Endodermal cell (in vitro differentiated cells): ENCODE measurements around the gene SNX30. TPM values are rescaled to one million over a fixed set of nuclear protein-coding genes. Genes with fewer than 3 reads are reported as not detected.

Experiments used
- DNase-seq: peaks from one replicate; pipeline ENCODE4 v3.0.0-alpha.2; 2017
- H3K27ac ChIP-seq: 2 replicates; pipeline ENCODE4 v1.5.1; 2013; ENCODE audit warnings: mild to moderate bottlenecking, low read depth, low read length, moderate library complexity
- H3K27me3 ChIP-seq: 2 replicates; pipeline ENCODE4 v1.6.1; 2013; ENCODE audit warnings: mild to moderate bottlenecking, low read length, moderate library complexity; ENCODE audit not compliant: insufficient read depth, control insufficient read depth, poor library complexity, severe bottlenecking
- H3K36me3 ChIP-seq: 2 replicates; pipeline ENCODE4 v1.7.0; 2013; ENCODE audit warnings: mild to moderate bottlenecking, low read length, moderate library complexity; ENCODE audit not compliant: control insufficient read depth, insufficient read depth
- H3K4me1 ChIP-seq: one replicate; pipeline ENCODE4 v1.7.0; 2013; ENCODE audit warnings: low read length; ENCODE audit not compliant: control insufficient read depth, insufficient read depth
- H3K4me3 ChIP-seq: 2 replicates; pipeline ENCODE4 v1.5.1; 2013; ENCODE audit warnings: mild to moderate bottlenecking, low read length, moderate library complexity
- H3K9ac ChIP-seq: 2 replicates; pipeline ENCODE4 v1.6.1; 2013; ENCODE audit warnings: mild to moderate bottlenecking, low read length, moderate library complexity; ENCODE audit not compliant: poor library complexity, severe bottlenecking; ENCODE audit errors: extremely low read depth
- H3K9me3 ChIP-seq: 2 replicates; pipeline ENCODE4 v1.6.1; 2013; ENCODE audit warnings: mild to moderate bottlenecking, low read length, moderate library complexity; ENCODE audit not compliant: control insufficient read depth
- H3K27ac Mint-ChIP-seq: 2 replicates; pipeline ENCODE4 v1.8.0; 2020; ENCODE audit warnings: mixed read lengths
- H3K27me3 Mint-ChIP-seq: 2 replicates; pipeline ENCODE4 v1.8.0; 2021; ENCODE audit warnings: mild to moderate bottlenecking, mixed read lengths; ENCODE audit not compliant: insufficient read depth
- H3K36me3 Mint-ChIP-seq: 2 replicates; pipeline ENCODE4 v1.8.0; 2020; ENCODE audit warnings: low read depth, mixed read lengths
- H3K4me1 Mint-ChIP-seq: 2 replicates; pipeline ENCODE4 v1.8.0; 2020; ENCODE audit warnings: mixed read lengths
- H3K4me3 Mint-ChIP-seq: 2 replicates; pipeline ENCODE4 v1.8.0; 2020; ENCODE audit warnings: mild to moderate bottlenecking, moderate library complexity, mixed read lengths
- H3K9me3 Mint-ChIP-seq: 2 replicates; pipeline ENCODE4 v1.8.0; 2020; ENCODE audit warnings: mild to moderate bottlenecking, mixed read lengths
- CTCF ChIP-seq: fragments of 200-600 bp; sonication (generic); conservative IDR thresholded peaks from 2 replicates; pipeline ENCODE4 v1.5.0; 2021; ENCODE audit warnings: antibody characterized with exemption, mild to moderate bottlenecking
- WGBS, 2 experiments: methylation state at CpG; one replicate each; pipeline versions ENCODE4 v1.1.5 to v1.1.7; 2013; ENCODE audit warnings: missing lambda C conversion rate in 2 of 2, mixed read lengths in 1 of 2; ENCODE audit not compliant: insufficient coverage in 1 of 2, insufficient read length in 1 of 2; 5-methylcytosine and 5-hydroxymethylcytosine counted together
- total RNA-seq, 2 donors: library from RNA; stranded (reverse); fragmentation: NEBNext Ultra II Directional in 1 of 2; extraction: Animal tissue kit (Norgen Biotek cat#: 25700) in 1 of 2; gene quantifications; 2 replicates in 1 of 2; 3 replicates in 1 of 2; pipeline ENCODE4 v1.2.1, GENCODE V29; 2021

SNX30 gene
- total RNA-seq, 2 donors from 2014 or later, result 11.8 to 14.8 TPM

- H3K4me1 ChIP-seq, result peaks cover 3% of the 10 kb centered on the region
- no peak for TF ChIP-seq CTCF
- Mint-ChIP-seq H3K9me3 (no peaks in the 10 kb centered on the region), H3K4me1 (no peaks in the 10 kb centered on the region), H3K27me3 (no peaks in the 10 kb centered on the region), H3K27ac (no peak overlapping the region), H3K4me3 (no peak overlapping the region), H3K36me3 (no peaks in the 10 kb centered on the region)
- no peak overlapping the region for H3K27ac ChIP-seq
- DNase-seq, result no peak
- no peaks in the 10 kb centered on the region for H3K9me3 ChIP-seq
- no peaks in the 10 kb centered on the region for H3K36me3 ChIP-seq
- H3K9ac ChIP-seq, result no peak overlapping the region
- WGBS, 2 experiments, result 91 to 100% methylated on average over 3 to 5 of the region's 5 CpGs
- no peak overlapping the region for H3K4me3 ChIP-seq
- no peaks in the 10 kb centered on the region for H3K27me3 ChIP-seq
Observed at GRCh38 chr9:112789891-112790774, 39.6 kb downstream of the SNX30 start.

- TF ChIP-seq CTCF, result no peak
- no peaks in the 10 kb centered on the region for H3K27me3 ChIP-seq
- no peak overlapping the region for H3K27ac Mint-ChIP-seq
Observed at GRCh38 chr9:112792670-112793069, 42.1 kb downstream of the SNX30 start.

GRCh38 chr9:112793213-112793810, 42.8 kb downstream of the SNX30 start:
- Histone ChIP-seq H3K4me3 (no peak overlapping the region), H3K9ac (no peak overlapping the region), H3K36me3 (no peaks in the 10 kb centered on the region), H3K9me3 (no peaks in the 10 kb centered on the region), H3K27ac (no peak overlapping the region), H3K27me3 (no peaks in the 10 kb centered on the region), H3K4me1 (peaks cover 3% of the 10 kb centered on the region)
- TF ChIP-seq CTCF, result peak; percentile 89
- Mint-ChIP-seq H3K4me3 (no peak overlapping the region), H3K36me3 (no peaks in the 10 kb centered on the region), H3K27me3 (no peaks in the 10 kb centered on the region), H3K27ac (no peak overlapping the region), H3K9me3 (peaks cover 6% of the 10 kb centered on the region), H3K4me1 (no peaks in the 10 kb centered on the region)
- DNase-seq, result peak; percentile 94
- WGBS, 2 experiments, result 53 to 58% methylated on average over 2 to 5 of the region's 5 CpGs

More at GRCh38 chr9:112792670-112793069, 42.1 kb downstream of the SNX30 start:
- no peaks in the 10 kb centered on the region for H3K27me3 Mint-ChIP-seq
- Histone ChIP-seq H3K9ac (no peak overlapping the region), H3K27ac (no peak overlapping the region), H3K9me3 (no peaks in the 10 kb centered on the region), H3K4me1 (peaks cover 3% of the 10 kb centered on the region), H3K4me3 (no peak overlapping the region), H3K36me3 (no peaks in the 10 kb centered on the region)
- WGBS, 2 experiments, result 90 to 96% methylated on average over 1 of the region's 1 CpG
- no peaks in the 10 kb centered on the region for H3K36me3 Mint-ChIP-seq
- no peak for DNase-seq
- no peaks in the 10 kb centered on the region for H3K4me1 Mint-ChIP-seq
- H3K4me3 Mint-ChIP-seq, result no peak overlapping the region
- H3K9me3 Mint-ChIP-seq, result peaks cover 4% of the 10 kb centered on the region
